ENCODE measurements around the gene SLC2A10.
"Not testable (repeated sequence)": the region's sequence is repeated elsewhere in the genome, so short reads cannot be mapped to it uniquely, and the experiment has no call there.

The SLC2A10 gene

GRCh38 chr20:46709459-46710152 is at the start of gene SLC2A10:
TSS of gene SLC2A10 (plus strand) at chr20:46709649. CDS start at chr20:46709737, 88 bp downstream.
- DNase-seq (ENCODE audit: low spot score): peak; percentile 92

GRCh38 chr20:46660487-46660886 is 49.0 kb upstream of the SLC2A10 start:
- no peak for DNase-seq (ENCODE audit: low spot score)

GRCh38 chr20:46661659-46662058 is 47.8 kb upstream of the SLC2A10 start:
- DNase-seq (ENCODE audit: low spot score): no peak

GRCh38 chr20:46663531-46663930 is 45.9 kb upstream of the SLC2A10 start:
- DNase-seq (ENCODE audit: low spot score): no peak

GRCh38 chr20:46665602-46666001 is 43.8 kb upstream of the SLC2A10 start:
- no peak for DNase-seq (ENCODE audit: low spot score)

GRCh38 chr20:46666306-46666705 is 43.1 kb upstream of the SLC2A10 start:
- no peak for DNase-seq (ENCODE audit: low spot score)

- DNase-seq (ENCODE audit: low spot score): no peak
Measured at GRCh38 chr20:46666818-46667515, 42.5 kb upstream of the SLC2A10 start.

GRCh38 chr20:46670228-46670584 is 39.2 kb upstream of the SLC2A10 start:
- no peak for DNase-seq (ENCODE audit: low spot score)

- no peak for DNase-seq (ENCODE audit: low spot score)
Measured at GRCh38 chr20:46670585-46671584, 38.6 kb upstream of the SLC2A10 start.

GRCh38 chr20:46671866-46672542 is 37.4 kb upstream of the SLC2A10 start:
- DNase-seq (ENCODE audit: low spot score): no peak

GRCh38 chr20:46672543-46673148 is 36.8 kb upstream of the SLC2A10 start:
- no peak for DNase-seq (ENCODE audit: low spot score)

GRCh38 chr20:46673394-46674252 is 35.8 kb upstream of the SLC2A10 start:
- no peak for DNase-seq (ENCODE audit: low spot score)

GRCh38 chr20:46674253-46675083 is 35.0 kb upstream of the SLC2A10 start:
- no peak for DNase-seq (ENCODE audit: low spot score)

- DNase-seq (ENCODE audit: low spot score): not testable (repeated sequence)
Measured at GRCh38 chr20:46676649-46677316, 32.7 kb upstream of the SLC2A10 start.

GRCh38 chr20:46677608-46678007 is 31.8 kb upstream of the SLC2A10 start:
- DNase-seq (ENCODE audit: low spot score): no peak

- no peak for DNase-seq (ENCODE audit: low spot score)
Measured at GRCh38 chr20:46678516-46678915, 30.9 kb upstream of the SLC2A10 start.

- DNase-seq (ENCODE audit: low spot score): no peak
Measured at GRCh38 chr20:46680684-46681031, 28.8 kb upstream of the SLC2A10 start.

GRCh38 chr20:46681032-46681854 is 28.2 kb upstream of the SLC2A10 start:
- peak; percentile 60 for DNase-seq (ENCODE audit: low spot score)

Data from AG20443 (cell line).